HG02885 (cell line): ENCODE results near the gene PGM2.
"Not testable (repeated sequence)": the region's sequence is repeated elsewhere in the genome, so short reads cannot be mapped to it uniquely, and the experiment has no call there.

Source experiments
- ATAC-seq: cut with Tn5 transposase; IDR thresholded peaks from one replicate; pipeline ENCODE4 v1.9.1; 2021; ENCODE audit warnings: mild to moderate bottlenecking; ENCODE audit not compliant: unreplicated experiment, poor library complexity

The PGM2 gene

GRCh38 chr4:37816006-37816405 lies 10.5 kb upstream of the PGM2 start:
- ATAC-seq: no peak

- ATAC-seq: no peak
Measured at GRCh38 chr4:37816719-37817118, 9.8 kb upstream of the PGM2 start.

- no peak for ATAC-seq
Measured at GRCh38 chr4:37818752-37819151, 7.7 kb upstream of the PGM2 start.

- ATAC-seq: not testable (repeated sequence)
Measured at GRCh38 chr4:37820458-37820857, 6.0 kb upstream of the PGM2 start.

GRCh38 chr4:37821953-37822605 lies 4.4 kb upstream of the PGM2 start:
- ATAC-seq: no peak

- ATAC-seq: not testable (repeated sequence)
Measured at GRCh38 chr4:37825501-37825900, 985 bp upstream of the PGM2 start.

GRCh38 chr4:37825968-37826294 lies 555 bp upstream of the PGM2 start:
- ATAC-seq: peak; percentile 8

- ATAC-seq: peak; percentile 38
Measured at GRCh38 chr4:37827030-37827685, 672 bp downstream of the PGM2 start.

- ATAC-seq: no peak
Measured at GRCh38 chr4:37827802-37828321, 1.4 kb downstream of the PGM2 start.

- ATAC-seq: no peak
Measured at GRCh38 chr4:37828843-37829242, 2.4 kb downstream of the PGM2 start.

GRCh38 chr4:37830640-37831039 lies 4.2 kb downstream of the PGM2 start:
- ATAC-seq: no peak

GRCh38 chr4:37835031-37835430 lies 8.5 kb downstream of the PGM2 start:
- ATAC-seq: no peak

- no peak for ATAC-seq
Measured at GRCh38 chr4:37835806-37836205, 9.3 kb downstream of the PGM2 start.

GRCh38 chr4:37836274-37836673 lies 9.8 kb downstream of the PGM2 start:
- no peak for ATAC-seq

- ATAC-seq: no peak
Measured at GRCh38 chr4:37836838-37837440, 10.5 kb downstream of the PGM2 start.

GRCh38 chr4:37837446-37837845 lies 11.0 kb downstream of the PGM2 start:
- no peak for ATAC-seq

- no peak for ATAC-seq
Measured at GRCh38 chr4:37839426-37839825, 12.9 kb downstream of the PGM2 start.

- no peak for ATAC-seq
Measured at GRCh38 chr4:37844204-37844603, 17.7 kb downstream of the PGM2 start.

GRCh38 chr4:37845201-37845600 lies 18.7 kb downstream of the PGM2 start:
- no peak for ATAC-seq

- ATAC-seq: no peak
Measured at GRCh38 chr4:37847311-37847884, 20.9 kb downstream of the PGM2 start.

GRCh38 chr4:37852376-37852775 lies 25.9 kb downstream of the PGM2 start:
- ATAC-seq: no peak
